Right kidney (tissue), 1 donor: ENCODE measurements around the gene KLHL5.
"Not testable (repeated sequence)": the region's sequence is repeated elsewhere in the genome, so short reads cannot be mapped to it uniquely, and the experiment has no call there.

Experiments
- DNase-seq: peaks from one replicate; pipeline ENCODE4 v3.0.0-alpha.2; 2016

The KLHL5 gene

GRCh38 chr4:39103291-39103690, 41.3 kb downstream of the KLHL5 start:
- no peak for DNase-seq

GRCh38 chr4:39104255-39104654, 42.2 kb downstream of the KLHL5 start:
- DNase-seq = no peak

- DNase-seq = no peak
These were observed 44.0 kb downstream of the KLHL5 start for GRCh38 chr4:39106011-39106410.

- DNase-seq = no peak
These were observed 52.4 kb downstream of the KLHL5 start for GRCh38 chr4:39114436-39114835.

GRCh38 chr4:39118034-39118658, 56.1 kb downstream of the KLHL5 start:
- no peak for DNase-seq

GRCh38 chr4:39120418-39120817, 58.4 kb downstream of the KLHL5 start:
- no peak for DNase-seq

- no peak for DNase-seq
These were observed 63.0 kb downstream of the KLHL5 start for GRCh38 chr4:39124885-39125599.

GRCh38 chr4:39125600-39125985, 63.6 kb downstream of the KLHL5 start:
- no peak for DNase-seq

GRCh38 chr4:39126256-39127095, 64.4 kb downstream of the KLHL5 start:
- DNase-seq = no peak

GRCh38 chr4:39133623-39134022, 71.6 kb downstream of the KLHL5 start:
- no peak for DNase-seq

GRCh38 chr4:39134683-39135306, 72.8 kb downstream of the KLHL5 start:
- no peak for DNase-seq

GRCh38 chr4:39138227-39138626, 76.2 kb downstream of the KLHL5 start:
- DNase-seq = not testable (repeated sequence)

- no peak for DNase-seq
These were observed 84.2 kb downstream of the KLHL5 start for GRCh38 chr4:39146211-39146610.

GRCh38 chr4:39154009-39154408, 92.0 kb downstream of the KLHL5 start:
- no peak for DNase-seq

- no peak for DNase-seq
These were observed 95.5 kb downstream of the KLHL5 start for GRCh38 chr4:39157520-39157919.

- no peak for DNase-seq
These were observed 104.1 kb downstream of the KLHL5 start for GRCh38 chr4:39166177-39166576.

GRCh38 chr4:39166669-39167068, 104.6 kb downstream of the KLHL5 start:
- DNase-seq = no peak

- no peak for DNase-seq
These were observed 107.4 kb downstream of the KLHL5 start for GRCh38 chr4:39169426-39169825.

- no peak for DNase-seq
These were observed 108.3 kb downstream of the KLHL5 start for GRCh38 chr4:39170301-39170700.
